GM21515 (cell line): ENCODE measurements around the gene MKNK1.

ENCODE experiments used
- ATAC-seq: cut with Tn5 transposase; IDR thresholded peaks from one replicate; pipeline ENCODE4 v1.9.1; 2021; ENCODE audit not compliant: unreplicated experiment

MKNK1 gene

DNA sequence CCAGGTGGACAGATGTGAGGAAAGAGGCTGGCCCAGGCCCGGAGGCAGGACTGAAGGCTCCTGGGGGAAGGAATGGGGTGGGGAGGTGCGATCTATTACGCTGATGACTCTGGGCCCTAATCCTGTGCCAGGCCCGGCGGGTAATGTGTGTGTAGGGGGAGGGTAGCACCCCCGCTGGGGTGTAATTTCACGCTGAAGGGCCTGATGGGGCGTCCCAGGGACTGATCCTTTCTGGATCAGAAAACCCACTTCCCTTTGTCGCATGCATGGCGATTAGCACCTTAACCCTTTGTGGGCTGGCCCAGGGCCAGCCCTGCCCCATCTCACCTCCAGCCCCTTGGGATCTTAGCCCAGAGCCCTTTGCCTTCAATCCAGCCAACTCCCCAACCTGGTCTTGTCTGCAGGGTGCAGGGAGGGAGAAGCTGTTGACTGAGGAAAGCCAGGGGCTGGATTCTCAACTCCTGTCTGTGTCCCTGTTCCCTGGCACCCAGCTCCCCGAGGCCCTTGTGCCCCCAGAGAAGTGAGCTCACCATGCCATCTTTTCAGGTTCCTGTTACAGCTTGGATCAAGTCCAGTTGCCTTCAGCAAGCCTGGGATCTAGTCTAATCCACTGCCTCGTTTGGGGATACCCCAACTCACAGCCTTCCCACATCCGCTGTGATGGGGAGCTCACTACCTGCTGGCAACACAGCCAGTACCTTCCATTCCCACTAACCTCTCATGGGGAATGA is 78.7 kb downstream of the MKNK1 start:
- no peak for ATAC-seq

DNA sequence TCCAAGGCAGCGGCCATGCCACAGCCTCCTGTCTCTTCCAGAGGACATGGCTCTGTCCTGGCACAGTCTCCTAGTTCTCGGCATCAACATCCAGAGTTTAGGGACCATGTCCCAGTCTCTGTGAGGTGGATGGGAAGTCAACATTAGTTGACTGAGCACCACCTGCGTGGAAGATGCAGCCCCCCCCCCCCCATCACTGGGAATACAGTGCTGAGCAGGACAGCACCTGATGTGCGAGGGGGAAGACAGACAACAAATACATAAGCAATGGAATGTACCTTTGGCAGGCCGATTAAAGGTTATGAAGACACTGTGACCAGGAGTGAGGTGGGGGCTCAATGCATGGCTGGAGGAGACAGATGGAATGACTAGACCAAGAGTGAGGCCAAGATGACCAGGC is 79.2 kb downstream of the MKNK1 start:
- no peak for ATAC-seq

DNA sequence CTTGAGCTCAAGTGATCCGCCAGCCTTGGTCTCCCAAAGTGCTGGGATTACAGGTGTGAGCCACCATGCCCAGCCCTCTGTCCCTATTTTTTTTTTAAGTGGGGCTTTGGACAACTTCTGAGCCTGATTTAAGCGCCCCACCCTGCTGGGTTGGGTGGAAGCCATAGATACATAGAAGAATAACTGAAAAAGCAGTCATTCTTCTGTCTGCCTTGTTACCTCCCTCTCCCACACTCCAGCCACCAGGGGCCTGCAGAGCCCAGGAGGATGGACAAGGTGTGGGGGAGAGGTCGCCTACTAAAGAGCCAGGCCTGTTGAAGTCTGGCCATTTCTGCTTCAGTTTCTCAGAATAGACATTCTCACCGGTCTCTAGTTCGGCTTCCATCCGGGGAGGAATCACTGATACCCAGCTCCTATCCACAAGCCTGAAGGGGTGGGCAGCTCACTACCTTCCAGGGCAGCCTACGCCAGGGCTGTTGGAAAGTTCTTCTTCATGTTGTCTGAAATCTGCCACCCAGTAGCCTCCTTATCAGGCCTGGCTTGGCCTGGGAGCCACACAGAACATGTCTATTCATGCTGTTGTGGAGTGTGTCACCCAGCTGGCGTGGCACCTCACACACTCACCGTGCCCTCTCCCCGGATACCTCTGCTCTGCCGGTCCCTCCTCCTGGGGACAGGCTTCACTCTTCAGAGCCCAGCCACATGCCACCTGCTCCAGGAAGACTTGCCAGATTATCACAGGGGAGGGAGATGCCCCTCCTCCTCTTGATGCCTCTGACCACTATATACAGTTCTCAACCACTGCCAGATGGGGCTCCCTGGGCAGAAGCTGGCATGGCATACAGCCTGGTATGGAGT is 80.3 kb downstream of the MKNK1 start:
- ATAC-seq: no peak

DNA sequence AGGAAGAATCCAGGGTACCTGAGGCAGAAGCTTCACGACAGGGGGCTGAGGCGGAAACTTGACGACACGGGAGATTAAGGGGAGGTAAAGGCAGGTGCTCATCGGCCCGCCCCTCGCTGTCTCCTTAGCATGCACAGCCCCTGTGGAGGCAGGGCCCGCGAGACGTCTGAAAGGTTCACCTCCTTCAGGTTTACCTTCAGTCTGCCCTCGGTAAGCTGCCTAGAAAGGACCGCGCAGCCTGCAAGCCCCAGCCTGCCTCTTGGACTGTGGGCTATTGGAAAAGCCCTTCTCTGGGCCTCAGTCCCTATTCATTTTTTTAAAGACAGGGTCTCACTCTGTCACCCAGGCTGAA is 81.1 kb downstream of the MKNK1 start:
- no peak for ATAC-seq

DNA sequence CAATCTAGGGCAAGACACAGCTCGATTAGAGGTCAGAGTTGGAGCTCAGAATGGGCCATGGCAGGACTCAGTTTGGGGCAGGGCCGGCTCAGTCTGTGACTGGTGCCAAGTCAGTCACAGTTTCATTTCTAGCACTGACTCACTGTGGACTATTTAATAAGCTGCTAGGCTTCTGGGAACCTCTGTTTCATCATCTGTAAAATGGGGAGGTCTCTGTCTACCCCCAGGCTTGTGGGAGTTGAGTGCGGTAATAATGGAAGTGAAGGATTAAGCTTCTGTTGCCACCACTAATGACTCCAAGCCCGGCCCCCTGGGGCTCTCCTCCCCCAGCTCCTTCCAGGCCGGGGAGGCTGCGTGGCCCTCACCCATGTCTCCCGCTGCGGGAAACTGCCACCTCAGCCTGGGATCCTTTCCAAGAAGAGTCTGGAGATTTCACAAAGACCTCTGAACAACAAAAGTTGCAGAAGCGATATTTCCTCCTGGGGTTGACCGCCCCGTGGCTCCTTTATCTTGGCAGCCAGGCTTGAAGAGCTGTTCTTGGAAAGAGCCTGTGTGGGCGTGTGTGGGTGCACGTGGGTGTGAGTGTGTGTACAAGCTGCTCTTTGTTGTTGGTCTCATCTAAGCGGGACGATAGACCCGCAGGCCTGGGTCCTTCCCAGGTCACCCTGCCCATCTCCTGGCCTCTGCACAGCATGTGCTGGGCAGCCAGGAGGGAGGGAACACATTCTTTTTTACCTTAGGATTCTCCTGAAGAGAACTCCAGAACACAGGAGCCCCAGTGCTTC is 81.7 kb downstream of the MKNK1 start:
- ATAC-seq: no peak

DNA sequence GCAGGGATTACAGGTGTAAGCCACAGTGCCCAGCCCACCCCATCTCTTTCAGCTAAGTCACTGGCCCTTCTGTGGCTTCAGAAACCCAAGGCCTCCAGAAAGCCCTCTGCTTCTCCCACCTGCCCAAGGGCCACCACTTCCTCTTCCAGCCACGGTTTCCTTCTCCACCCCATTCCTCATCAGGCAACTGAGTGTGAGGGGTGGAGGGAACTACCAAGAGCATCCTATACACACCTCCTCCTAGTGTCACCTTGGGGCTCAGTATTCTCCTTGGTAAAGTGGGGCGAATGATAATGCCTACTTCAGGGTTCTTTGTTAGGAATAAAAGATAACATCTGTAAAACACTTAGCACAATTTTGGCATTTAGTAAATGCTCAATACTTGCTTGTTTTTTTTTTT is 82.7 kb downstream of the MKNK1 start:
- ATAC-seq: no peak

DNA sequence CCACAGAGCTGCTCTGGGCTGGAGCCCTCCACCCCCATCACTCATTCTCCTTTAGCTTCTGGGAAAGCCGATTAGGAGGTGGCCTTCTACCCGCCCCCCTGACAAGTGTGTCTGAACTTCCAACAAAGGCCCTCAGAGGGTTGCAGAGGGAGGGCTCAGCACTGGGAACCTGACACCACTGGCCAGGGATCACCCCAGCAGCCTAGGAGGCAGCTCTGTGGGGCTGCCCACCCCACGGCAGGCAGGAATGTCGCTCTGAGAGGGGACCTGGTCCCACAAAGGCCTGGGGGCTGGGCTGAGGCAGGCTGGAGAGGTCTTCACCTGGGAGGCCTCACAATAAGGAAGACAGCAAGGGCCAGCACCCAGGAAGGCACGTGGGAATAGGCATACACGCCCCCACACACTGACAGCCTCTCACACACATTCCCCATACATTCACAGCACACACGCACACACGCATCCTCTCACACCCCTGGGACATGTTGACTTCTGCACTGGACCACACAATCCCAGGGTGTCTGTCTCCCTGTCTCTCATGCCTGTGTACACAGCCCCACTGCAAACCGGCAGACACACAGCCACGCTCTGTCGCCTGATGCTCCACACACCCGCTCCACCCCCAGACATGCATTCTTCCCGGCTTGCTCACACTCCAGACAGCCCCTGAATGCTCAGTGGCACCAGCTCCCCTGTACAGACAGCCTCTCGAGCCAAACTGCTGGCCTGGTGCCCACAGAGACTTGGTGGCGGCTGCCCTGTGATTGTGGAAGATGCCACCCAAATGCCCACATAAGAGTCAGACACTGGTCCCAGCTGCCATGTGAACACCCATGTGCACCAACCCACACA is 83.8 kb downstream of the MKNK1 start:
- no peak for ATAC-seq

DNA sequence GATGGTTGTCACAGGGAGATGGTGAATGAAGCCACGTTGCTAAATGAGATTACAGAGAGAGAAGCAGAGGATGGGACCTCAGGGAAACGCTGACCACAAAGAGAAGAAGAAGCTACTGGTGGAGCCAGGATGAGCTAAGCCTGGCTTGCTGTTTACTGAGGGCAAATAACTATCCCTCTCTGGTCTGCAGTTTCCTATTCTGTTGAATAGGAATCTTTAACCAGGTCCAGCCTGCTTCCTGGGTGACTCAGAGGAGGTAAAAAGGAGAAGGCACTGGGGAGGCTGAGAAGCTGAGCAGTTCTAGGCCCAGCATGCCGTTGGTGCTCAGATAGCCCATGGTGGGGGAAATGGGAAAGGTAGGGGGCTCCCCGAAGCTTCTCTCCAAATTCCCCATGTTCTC is 84.9 kb downstream of the MKNK1 start:
- ATAC-seq: no peak

DNA sequence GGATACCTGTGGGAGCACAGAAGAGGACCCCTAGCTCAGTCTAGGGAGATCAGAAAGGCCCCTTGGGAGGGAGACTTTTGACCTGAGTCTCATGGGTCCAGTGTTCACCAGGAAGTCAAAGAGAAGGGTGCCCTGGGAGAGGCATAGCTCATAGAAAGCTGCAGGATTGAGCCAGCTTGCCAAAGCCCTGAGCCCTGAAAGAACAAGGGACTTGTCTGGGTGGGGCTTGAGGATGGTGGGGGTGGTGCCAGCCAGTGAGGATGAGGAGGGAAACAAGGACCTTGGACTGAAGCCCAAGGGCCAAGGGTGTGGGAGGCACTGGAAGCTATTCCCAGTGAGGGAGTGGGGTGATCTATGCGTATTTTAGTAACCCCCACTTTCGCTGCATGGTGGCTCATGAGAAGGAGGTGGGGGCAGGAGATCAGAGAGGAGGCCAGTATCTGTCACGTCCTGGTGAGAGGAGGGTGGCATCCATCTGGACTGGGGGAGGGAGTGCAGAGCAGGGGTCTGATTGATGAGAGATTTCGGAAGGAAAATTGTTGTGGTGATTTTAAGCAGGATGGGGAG is 86.1 kb downstream of the MKNK1 start:
- no peak for ATAC-seq

DNA sequence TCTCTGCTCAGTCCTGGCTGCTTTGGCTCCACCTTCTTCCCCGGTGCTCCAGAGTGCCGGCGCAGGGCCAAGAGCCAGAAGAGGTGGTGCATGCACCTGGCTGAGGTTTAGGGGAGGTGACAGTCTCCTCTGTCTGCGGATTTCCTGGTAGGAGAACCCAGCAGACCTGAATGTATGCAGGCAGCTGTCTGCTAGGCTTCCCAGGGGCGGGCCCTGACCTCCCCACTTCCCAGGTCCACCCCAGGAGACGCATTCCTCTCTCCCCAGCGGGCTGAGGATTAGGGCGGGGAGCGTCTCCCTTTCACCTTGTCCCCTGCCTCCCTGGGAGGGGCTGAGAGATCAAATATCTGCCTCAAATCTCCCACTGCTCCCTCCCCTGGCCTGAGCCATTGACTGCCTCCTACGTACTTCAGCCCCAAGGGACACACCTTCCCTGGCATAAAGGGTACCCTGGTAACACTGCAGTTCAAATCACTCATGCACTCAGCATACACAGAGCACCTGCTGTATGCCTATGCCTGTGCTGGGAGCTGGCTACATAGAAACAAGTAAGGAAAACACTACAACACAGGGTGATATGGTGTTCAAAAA is 87.0 kb downstream of the MKNK1 start:
- ATAC-seq: no peak

DNA sequence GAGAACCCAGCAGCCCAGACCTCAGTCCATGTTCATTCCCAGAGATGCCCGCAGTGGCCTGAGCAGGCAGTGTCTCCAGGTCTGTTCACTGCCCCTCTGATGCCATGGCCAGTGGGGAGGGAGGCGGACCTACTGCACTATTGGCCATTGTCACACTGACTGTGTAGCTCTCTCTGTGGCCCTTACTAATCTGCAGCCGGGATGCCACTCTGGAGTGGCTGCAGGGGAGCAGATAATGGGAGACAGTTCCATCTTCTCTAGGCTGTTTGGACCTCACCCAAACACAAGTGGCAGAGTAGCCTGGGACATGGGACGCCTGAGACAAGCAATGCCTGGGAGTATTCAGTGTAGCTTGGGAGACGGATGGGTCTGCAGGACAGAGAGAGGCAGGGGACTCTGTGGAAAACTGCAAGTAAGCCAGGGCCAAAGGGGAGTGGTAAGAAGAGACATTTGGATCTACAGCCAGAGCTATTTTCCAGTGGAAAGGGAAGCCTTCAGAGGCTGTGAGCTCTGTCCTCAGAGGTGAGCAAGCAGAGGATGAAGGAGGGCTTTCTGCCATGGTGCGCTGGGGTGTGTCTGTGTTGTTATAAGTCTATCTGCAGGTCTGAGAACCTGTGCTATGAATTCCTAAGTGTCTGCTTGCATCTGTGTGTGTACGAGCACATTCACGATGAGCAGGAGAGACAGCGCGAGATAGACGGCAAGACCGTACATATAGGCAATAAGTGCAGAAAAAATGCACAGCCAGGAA is 87.7 kb downstream of the MKNK1 start:
- no peak for ATAC-seq

DNA sequence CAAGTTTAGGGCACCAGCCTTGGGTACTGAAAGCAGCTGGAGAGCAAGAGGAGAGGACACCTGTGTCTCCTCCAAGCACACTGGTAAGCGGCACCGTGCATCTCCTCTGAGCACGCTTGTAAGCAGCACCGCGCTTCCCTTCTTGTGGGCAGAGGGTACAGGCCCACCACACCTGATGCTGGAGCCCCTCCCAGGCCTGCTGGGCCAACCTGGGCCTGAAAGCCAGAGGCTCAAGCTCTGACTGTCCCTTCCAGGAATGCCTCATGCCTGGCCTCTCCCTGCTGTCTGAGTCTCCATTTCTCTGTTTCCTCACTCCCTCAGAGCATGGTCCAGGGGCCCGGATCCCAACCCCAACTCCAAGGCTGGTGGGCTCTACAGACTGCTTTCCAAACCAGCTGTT is 88.5 kb downstream of the MKNK1 start:
- ATAC-seq: no peak

DNA sequence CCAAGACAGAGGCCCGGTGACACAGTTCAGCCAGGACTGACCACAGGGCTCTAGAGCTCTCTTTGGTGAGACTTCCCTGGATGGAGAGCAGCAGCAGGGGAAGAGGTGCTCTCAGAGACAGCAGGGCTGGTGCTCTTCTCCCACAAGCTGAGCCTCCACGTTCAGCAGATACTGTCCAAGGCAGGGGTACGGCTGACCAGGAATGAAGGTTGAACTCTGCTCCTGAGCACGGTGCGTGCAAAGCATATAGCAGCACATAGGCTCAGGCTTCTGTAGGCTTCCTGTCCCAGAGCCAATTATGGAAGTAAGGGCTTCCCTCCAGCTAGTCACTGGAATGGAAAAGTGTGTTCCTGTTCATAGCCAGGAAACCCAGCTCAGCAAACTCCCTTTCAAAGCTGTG is 90.5 kb downstream of the MKNK1 start:
- ATAC-seq: no peak

DNA sequence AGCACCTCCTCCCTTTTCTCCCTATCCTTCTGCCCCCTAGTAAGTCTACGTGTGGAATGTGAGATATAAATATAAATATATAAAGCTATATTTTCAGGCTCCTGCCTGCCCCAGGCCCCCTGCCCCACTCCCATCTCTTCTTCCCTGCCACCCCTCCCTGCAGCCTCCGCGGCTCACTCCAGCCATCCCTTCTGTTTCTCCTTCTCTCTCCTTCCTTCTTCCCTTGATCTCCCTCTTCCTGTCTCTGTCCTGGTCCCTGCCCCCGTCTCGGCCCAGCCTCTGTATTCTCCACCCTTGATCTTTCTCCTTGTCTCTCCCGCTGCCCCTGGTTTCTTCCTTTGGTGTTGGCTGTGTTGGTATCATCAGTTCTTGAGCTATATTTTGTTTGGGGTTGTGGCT is 91.3 kb downstream of the MKNK1 start:
- no peak for ATAC-seq

DNA sequence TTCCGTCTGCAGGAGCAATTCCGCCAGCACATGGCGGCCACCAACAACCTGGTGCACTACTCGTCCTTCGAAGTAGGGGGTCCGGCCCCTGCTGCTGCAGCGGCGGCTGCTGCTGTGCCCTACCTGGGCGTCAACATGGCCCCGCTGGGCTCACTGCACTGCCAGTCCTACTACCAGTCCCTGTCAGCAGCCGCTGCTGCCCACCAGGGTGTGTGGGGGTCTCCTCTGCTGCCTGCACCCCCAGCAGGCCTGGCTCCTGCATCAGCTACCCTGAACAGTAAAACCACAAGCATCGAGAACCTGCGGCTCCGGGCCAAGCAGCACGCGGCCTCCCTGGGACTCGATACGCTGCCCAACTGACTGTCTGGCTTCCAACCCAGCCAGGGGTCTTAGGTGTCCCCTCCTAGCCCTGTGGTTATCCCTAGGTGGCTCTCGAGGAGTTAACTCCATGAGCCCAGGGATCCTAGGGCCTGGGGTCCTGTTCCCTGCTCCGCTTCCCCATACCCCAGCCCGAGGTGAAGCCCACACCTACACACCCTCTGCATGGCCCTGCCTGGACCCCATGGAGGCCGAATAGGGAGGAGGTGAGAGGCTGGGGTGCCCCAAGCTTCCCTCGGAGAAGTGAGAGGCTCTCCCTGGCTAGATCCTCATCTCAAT is 91.8 kb downstream of the MKNK1 start:
- no peak for ATAC-seq

DNA sequence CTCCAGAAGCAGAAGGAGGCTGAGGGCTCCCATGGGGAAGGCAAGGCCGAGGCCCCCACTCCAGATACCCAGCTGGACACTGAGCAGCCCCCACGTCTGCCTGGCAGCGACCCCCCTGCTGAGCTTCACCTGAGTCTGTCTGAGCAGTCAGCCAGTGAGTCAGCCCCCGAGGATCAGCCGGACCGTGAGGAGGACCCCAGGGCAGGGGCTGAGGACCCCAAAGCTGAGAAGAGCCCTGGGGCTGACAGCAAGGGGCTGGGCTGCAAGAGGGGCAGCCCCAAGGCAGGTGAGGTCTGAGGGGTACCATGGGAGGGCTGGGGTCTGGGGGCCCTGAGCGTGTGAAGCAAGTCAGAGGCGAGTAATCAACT is 93.1 kb downstream of the MKNK1 start:
- ATAC-seq: no peak

DNA sequence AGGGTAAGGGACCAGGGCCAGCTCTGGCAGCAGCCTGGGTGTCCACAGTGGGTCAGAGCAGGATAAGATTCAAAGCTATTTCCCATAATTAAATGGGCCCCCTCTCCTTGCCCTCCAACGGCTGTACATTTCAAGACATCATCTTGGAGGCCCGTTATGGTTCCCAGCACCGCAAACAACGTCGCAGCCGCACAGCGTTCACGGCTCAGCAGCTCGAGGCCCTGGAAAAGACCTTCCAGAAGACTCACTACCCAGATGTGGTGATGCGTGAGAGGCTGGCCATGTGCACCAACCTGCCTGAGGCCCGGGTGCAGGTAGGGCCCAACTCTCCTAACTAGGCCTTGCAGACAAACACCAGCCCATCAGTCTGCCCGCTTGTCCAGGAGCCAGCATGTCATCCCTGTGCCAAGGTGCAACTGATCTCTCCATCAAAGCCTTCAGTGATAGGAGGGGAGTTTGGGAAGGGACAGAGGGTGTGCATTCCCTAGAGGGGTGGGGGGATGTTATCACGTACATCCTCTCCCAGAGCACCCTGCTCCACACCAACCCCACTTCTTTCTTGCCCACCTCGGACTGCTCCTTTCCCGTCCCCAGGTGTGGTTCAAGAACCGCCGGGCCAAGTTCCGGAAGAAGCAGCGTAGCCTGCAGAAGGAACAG is 93.6 kb downstream of the MKNK1 start:
- ATAC-seq: no peak

DNA sequence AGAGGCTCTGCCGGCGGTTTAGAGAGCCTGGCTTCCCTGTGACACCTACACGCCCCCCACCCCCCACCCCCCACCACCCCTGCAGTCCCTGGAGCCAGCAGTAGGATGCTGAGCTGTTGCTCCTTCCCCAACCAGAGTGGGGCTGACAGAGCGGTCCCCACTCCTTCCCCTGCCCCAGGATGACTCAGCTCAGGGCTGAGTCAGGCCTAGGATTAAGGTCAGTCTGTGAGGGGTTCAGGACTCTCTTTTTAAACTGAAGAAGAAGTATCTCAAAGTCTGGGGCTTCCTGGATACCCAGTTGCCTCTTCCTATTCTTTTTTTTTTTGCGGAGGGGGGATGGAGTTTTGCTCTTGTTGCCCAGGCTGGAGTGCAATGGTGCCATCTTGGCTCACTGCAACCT is 95.3 kb downstream of the MKNK1 start:
- ATAC-seq: no peak
